Mucosa of gallbladder (tissue), 1 donor: Measurements from ENCODE around the gene POLR1D. TPM values are rescaled to one million over a fixed set of nuclear protein-coding genes. Genes with fewer than 3 reads are reported as not detected.

Source experiments
- DNase-seq: peaks from one replicate; pipeline ENCODE4 v3.0.0-alpha.2; 2020; ENCODE audit warnings: low spot score
- total RNA-seq: library from RNA; stranded (reverse); gene quantifications from one replicate; pipeline ENCODE4 v1.2.1, GENCODE V29; 2021
- donor health status: DM: no; HTN: no; CAD: no.

The POLR1D gene
- total RNA-seq, result 153 TPM

DNA sequence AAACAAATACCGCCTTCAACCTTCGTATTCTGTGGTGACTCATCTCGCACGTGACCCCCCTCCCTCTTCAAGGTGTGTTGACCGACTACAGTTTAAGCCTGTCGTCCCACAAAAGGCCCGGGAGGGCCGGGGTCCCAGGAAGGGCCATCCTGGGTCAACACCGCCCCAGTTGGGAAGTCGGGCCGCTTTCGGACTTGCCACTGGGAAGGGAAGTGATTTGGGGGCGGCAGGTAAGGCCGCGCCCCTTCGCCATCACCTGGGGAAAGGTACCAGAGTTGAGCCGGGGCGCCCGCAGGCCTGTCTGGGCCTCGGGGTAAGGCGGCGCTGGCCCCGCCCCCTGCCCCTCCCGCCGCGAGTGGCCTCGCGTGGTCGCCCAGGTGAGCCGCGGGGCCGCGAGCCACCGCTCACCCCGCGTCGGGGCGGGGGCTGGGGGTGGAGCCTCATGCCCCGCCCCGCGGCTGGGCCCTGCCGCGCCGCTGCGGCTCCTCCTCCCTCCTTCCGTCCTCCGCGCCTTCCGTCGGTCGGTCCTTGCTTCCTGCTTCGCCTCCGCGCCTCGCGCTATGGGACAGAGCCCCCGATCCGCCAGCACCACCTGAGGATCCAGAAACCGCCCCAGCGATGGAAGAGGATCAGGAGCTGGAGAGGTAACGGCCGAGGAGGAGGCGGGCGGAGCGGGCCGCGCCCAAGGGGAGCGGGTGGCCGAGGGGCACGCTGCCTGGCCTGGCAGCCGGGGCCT is at the start of gene POLR1D:
POLR1D (plus strand) TSS at position 527 of the 736 bp plus-strand sequence; CDS start at position 619, 92 bp downstream.
- DNase-seq, result peak; percentile 87

- DNase-seq, result no peak
These were observed 49.3 kb upstream of the POLR1D start for GRCh38 chr13:27572234-27572901.

GRCh38 chr13:27573265-27573664 is 48.4 kb upstream of the POLR1D start:
- DNase-seq, result no peak

DNA sequence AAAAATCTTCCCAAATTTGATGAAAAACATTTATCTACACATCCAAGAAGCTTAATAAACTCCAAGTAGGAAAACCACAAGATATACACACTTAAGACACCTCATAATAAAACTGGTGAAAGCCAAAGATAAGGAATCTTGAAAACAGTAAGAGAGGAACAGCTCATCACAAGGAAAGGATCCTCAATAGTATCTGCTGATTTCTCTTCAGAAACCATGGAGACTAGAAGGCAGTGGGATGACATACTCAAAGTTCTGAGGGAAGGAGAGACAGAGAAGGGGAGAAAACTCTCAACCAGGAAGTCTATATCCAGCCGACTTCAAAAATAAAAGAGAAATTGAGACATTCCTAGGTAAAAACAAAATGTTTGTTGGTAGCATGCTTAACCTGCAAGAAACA is 47.0 kb upstream of the POLR1D start:
- no peak for DNase-seq

GRCh38 chr13:27578121-27579030 is 43.3 kb upstream of the POLR1D start:
- DNase-seq, result no peak

DNA sequence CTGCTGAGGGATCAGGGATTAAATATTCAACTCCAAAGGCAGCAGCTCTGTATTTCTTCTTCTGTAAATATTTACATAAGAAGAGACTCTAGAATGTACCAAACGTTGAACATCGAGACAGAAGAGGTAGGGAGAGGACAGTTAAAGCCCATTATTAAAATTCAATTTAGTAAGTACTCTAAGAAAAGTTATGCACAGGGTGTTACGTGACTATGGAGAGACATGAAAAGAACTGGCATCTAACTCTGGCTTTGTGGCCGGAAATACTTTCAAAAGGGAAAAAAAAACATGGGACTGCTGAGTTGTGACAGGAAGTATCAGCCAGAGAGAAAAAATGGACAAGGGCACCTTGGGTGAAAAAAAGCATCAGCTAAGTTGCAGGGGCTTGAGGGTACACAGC is 38.0 kb upstream of the POLR1D start:
- no peak for DNase-seq

DNA sequence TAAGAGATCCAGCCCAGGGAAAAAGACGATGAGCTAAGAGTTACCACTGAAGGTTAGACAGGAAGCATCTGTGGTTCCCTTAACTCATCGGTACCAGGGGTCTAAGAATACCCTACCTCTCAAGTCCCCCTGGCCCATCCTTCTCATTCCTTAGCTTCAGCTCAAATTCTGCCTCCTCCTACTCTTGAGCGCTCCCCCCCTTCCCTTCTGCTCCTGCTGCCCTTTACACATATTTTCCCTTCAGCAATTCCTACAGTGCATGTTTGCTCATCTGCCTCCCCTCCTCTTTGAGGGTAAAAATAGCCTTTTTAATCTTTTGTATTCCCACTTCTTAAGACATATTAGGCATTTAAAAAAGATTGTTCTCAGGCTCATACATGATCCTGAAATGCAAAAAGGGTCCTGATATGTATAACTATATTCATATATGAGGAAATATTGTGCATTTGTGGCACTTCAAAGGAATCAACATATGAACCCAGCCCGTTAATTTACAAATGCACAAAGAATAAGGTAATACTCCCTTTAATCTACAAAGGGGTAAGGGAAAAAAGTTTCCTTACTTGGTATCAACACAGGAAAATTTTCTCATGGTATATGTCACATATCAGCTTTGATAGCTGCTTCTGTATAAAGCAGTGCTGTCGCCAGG is 34.5 kb upstream of the POLR1D start:
- DNase-seq, result no peak

- DNase-seq, result no peak
These were observed 33.3 kb upstream of the POLR1D start for GRCh38 chr13:27588405-27588804.

- DNase-seq, result no peak
These were observed 28.8 kb upstream of the POLR1D start for GRCh38 chr13:27592865-27593264.

GRCh38 chr13:27593267-27593666 is 28.4 kb upstream of the POLR1D start:
- DNase-seq, result no peak

DNA sequence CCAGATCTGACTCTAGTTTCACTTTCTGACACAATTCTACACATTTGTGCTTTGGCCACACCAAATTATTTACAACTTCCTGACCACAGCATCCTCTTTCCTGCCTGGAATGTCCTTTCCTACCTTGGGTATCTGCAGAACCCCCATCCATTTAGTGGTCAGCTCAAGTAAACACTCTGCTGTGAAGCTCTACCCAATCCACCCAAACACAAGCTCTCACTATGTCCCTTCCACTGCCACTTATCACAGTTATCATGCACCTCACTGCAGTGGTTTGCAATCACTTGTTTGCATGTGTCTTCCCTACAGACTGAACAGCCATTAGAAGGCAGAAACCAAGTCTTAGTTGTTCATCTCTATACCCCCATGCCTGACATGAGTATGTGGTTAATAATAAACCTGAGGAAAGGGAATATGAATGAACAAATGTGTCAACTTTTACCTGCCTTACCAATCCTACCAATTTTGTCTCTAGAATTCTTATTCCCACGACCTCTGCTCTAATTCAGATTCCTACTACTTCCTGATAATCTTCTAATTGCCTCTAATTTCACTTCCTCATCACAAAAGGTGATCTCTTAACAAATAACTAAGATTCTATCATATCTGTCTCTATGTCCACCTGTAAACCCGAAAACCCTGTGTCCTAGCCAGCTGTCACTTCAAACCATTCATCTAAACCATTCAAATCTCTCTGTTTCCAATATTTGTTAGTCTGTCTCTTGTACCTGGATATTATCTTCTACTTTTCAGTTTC is 26.5 kb upstream of the POLR1D start:
- no peak for DNase-seq

- no peak for DNase-seq
These were observed 22.6 kb upstream of the POLR1D start for GRCh38 chr13:27599096-27599495.

- DNase-seq, result peak; percentile 23
These were observed 21.7 kb upstream of the POLR1D start for GRCh38 chr13:27599845-27600553.

DNA sequence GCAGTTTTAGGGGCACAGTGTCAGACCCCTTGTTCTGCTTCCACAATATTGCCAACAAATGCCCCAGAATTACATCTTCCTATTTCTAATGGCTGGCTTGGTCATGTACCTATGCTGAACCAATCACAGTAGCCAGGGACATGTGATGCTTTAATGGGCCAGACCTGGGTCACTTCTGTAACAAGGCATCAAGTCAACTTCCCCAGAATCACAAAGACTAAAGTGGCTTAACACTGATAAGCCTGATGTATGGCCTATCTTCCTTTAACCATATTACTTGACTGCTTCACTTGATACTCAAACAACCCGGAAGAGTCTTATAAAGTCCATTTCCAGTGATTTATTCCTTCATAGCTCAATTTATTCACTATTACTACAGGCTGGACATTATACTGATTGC is 21.0 kb upstream of the POLR1D start:
- DNase-seq, result no peak

DNA sequence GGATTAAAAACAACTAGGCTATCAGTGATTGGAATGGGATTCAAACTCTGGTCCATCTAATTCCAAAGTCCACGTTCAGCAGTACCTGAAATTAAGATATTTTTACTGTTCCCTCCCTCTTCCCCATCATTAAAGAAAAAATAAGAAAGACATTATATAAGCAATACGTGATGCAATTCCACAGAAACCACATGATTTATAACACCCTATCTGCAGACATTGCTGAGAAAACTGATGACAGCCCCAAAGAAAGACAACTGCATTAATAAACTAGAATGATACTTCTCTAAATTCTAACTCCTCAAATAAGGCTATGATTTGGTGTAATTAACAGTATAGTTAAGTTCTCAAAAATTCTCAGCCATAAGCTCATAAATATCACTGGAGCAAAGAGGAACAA is 20.5 kb upstream of the POLR1D start:
- DNase-seq, result no peak

GRCh38 chr13:27601803-27602202 is 19.9 kb upstream of the POLR1D start:
- no peak for DNase-seq

DNA sequence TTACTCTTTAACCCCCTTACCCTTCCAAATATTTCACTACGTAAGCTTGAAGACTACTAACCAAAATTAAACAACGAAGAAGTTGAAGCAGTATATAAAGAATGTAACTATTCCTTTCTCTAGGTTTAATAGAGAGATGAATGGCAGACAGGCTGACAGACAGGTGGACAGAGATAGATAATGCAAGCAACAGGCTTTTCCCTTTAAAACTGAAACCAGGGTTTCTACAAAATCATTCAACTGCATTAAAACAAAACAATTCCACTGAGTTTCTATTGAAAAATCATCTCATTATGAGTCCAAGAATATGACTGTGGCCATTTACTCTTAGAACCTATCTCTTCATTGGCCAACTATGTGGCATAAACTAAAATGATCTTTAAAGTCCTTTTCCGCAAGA is 16.6 kb upstream of the POLR1D start:
- DNase-seq, result no peak

GRCh38 chr13:27605610-27606200 is 16.0 kb upstream of the POLR1D start:
- DNase-seq, result no peak

DNA sequence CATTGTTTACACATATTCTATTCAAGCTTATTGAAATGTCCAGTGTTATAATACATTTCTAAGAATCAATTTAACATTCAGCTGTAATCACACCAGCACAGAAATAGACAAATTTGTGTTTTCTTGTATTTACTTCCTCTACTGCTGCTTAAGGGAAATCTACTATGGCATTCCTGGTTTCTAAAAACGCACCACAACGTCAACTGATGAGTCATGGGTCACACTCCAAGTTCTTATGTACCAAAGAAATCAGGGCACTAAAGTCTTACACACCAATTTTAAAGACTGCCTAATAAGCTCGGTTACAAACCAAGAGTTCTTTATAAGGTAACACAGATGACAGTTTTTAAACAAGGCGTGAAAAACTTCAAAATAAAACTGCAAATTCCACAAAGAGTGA is 14.6 kb upstream of the POLR1D start:
- DNase-seq, result peak; percentile 41

DNA sequence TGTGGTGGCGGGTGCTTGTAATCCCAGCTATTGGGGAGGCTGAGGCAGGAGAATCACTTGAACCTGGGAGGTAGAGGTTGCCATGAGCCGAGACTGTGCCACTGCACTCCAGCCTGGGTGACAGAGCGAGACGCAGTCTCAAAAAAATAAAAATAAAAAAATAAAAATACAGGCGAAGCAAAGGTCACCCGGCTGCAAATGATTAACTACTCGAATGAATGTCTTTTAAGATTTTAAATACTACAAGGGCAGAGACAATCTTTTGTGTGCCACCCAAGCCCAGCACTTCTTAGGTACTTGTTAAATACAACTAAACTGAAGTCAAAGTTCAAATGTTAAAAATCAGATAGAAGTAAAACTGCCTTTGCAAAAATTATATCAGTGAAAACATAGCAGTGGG is 8.1 kb upstream of the POLR1D start:
- DNase-seq, result no peak
